Heart left ventricle (tissue), 16 donors: ENCODE results near the gene RPL5. TPM values are rescaled to one million over a fixed set of nuclear protein-coding genes. Genes with fewer than 3 reads are reported as not detected.

Experiments used
- ATAC-seq, 4 donors: fragments of 200-7000 bp; cut with Tn5 transposase; one replicate each; pipeline ENCODE4 v1.9.1; 2020 to 2022; ENCODE audit warnings: moderate library complexity in 4 of 4, mild to moderate bottlenecking in 3 of 4, moderate number of reproducible peaks in 1 of 4
- DNase-seq, 5 donors: peaks; one replicate each; pipeline ENCODE4 v3.0.0-alpha.2; 2020
- H3K27ac ChIP-seq, 12 donors: fragments of 200-600 bp; sonication (generic) in 4 of 12; one replicate each; pipeline versions ENCODE4 v1.5.0 to v1.8.0; 2016 to 2022; ENCODE audit warnings: mild to moderate bottlenecking in 2 of 12
- H3K27me3 ChIP-seq, 9 donors: fragments of 200-600 bp; sonication (generic) in 2 of 9; one replicate each; pipeline versions ENCODE4 v1.5.1 to v1.8.0; 2016 to 2022; ENCODE audit warnings: mild to moderate bottlenecking in 3 of 9
- H3K36me3 ChIP-seq, 9 donors: fragments of 200-600 bp; sonication (generic) in 2 of 9; one replicate each; pipeline versions ENCODE4 v1.5.0 to v1.8.0; 2018 to 2022; ENCODE audit warnings: mild to moderate bottlenecking in 2 of 9
- H3K4me1 ChIP-seq, 12 donors: fragments of 200-600 bp; sonication (generic) in 4 of 12; one replicate each; pipeline versions ENCODE4 v1.5.0 to v1.8.0; 2016 to 2022; ENCODE audit warnings: mild to moderate bottlenecking in 3 of 12
- H3K4me3 ChIP-seq, 12 donors: fragments of 200-600 bp; sonication (generic) in 4 of 12; one replicate each; pipeline versions ENCODE4 v1.5.0 to v1.8.0; 2017 to 2022; ENCODE audit warnings: mild to moderate bottlenecking in 9 of 12, moderate library complexity in 4 of 12
- H3K9me3 ChIP-seq, 12 donors: fragments of 200-600 bp; sonication (generic) in 4 of 12; one replicate each; pipeline versions ENCODE4 v1.5.0 to v1.8.0; 2016 to 2022; ENCODE audit warnings: mild to moderate bottlenecking in 1 of 12
- POLR2A ChIP-seq, 2 donors: fragments of 450-650 bp; IDR thresholded peaks; one replicate each; pipeline ENCODE4 v1.6.1; 2017; ENCODE audit warnings: antibody characterized with exemption in 2 of 2, mild to moderate bottlenecking in 2 of 2, moderate library complexity in 2 of 2
- WGBS, 4 donors: extraction: QIAGEN DNeasy Blood & Tissue Kit in 2 of 4; methylation state at CpG; one replicate each; pipeline versions ENCODE4 v1.1.5 to v1.1.7; 2013 to 2018; 5-methylcytosine and 5-hydroxymethylcytosine counted together
- intact Hi-C, 10 donors: fragments of 100-400 bp; cut with DNase I; formaldehyde crosslinking; loops; one replicate each; pipeline versions ENCODE4 v1.11.1 to v1.14.2; 2022
- polyA plus RNA-seq, 2 donors: library from polyadenylated mRNA; stranded (reverse); fragments of 200-250 nt; gene quantifications; one replicate each; pipeline ENCODE4 v1.2.3, GENCODE V29; 2013
- total RNA-seq, 9 donors: library from RNA; depleted of rRNA in 2 of 9; stranded (reverse); fragments of >200 nt in 2 of 9; fragmentation: NEBNext Ultra II Directional in 3 of 9; extraction: Animal tissue kit (Norgen Biotek cat#: 25700) in 3 of 9; gene quantifications; one replicate each; pipeline versions ENCODE4 v1.1.0 to v1.2.4, GENCODE V29; 2016 to 2023
- TF ChIP-seq, protein P1 (sequence below), 12 donors: fragments of 200-600 bp; sonication (generic) in 4 of 12; IDR thresholded peaks; one replicate each; pipeline versions ENCODE4 v1.5.0 to v1.8.0; 2018 to 2022; ENCODE audit warnings: antibody characterized with exemption in 12 of 12, mild to moderate bottlenecking in 5 of 12
- donor health status: ischemic (EF 13 %, LVEDD 7.1; RV severe dilation, severe dysfunction).
- donor health status: healthy with polysubstance abuse.
- donor health status: DM: no; HTN: yes; CAD: no.
- donor health status: DM: no; HTN: no; CAD: no.
- donor health status: ischemic (EF 25% LVEDD 6.9; RV normal size, moderate dysfunction).
- donor health status: ischemic (EF 25% LVEDD 5.7; RV mildly dilated, moderate dysfunction).
- donor health status: healthy.
- donor health status: DM: yes; HTN: yes; CAD: no.
- donor health status: ischemic (EF 35%, LVEDD 5.7; RV mildly dilated, moderate dysfunction).
- donor health status: nonischemic (EF 11% LVEDD 7.7; RV severe dilation, severe dysfunction).
- donor health status: DM: yes; HTN: yes; CAD: no.
- donor health status: PGD.
- donor health status: ischemic (EF 29% LVEDD 5.4; RV normal size, mild dysfunction).
- donor health status: nonischemic (EF 23%, LVEDD 6.1; RV moderate dilation, normal function).

Gene RPL5
- total and polyA plus RNA-seq, 11 donors = 463 to 1,711 (median 644) TPM

DNA sequence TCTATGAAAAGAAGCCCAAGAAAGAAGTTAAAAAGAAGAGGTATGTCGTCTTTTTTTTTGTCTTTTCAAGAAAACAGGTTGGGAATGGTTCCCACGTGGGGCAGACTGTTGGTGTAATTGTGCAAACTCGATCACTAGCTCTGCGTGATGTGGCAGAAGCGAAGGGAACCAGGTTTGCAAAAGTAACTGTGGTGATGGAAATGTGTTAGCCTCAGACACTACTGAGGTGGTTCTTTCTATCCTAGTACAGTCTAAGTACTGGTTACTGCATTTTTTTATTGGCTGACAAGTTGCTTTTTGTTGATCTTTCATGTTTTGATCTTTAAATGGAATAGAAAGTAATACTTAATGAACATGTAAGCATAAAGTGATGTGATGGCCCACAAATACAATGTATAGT lies 8.8 kb downstream of the RPL5 start:
- peaks cover 0 to 42% (median 20%) of the 10 kb centered on the region in 12 donors for H3K4me1 ChIP-seq
- WGBS, 4 donors = 66 to 76% (median 73%) methylated on average over 5 of the region's 5 CpGs
- DNase-seq = no peak
- no peaks in the 10 kb centered on the region for H3K9me3 ChIP-seq
- intact Hi-C loops = no loop called here
- no peak overlapping the region for H3K4me3 ChIP-seq
- no peaks in the 10 kb centered on the region for H3K27me3 ChIP-seq
- H3K27ac ChIP-seq = no peak overlapping the region
- TF ChIP-seq POLR2A (IDR thresholded peaks at IDR 0.05) = no peak
- TF ChIP-seq, protein P1, sequence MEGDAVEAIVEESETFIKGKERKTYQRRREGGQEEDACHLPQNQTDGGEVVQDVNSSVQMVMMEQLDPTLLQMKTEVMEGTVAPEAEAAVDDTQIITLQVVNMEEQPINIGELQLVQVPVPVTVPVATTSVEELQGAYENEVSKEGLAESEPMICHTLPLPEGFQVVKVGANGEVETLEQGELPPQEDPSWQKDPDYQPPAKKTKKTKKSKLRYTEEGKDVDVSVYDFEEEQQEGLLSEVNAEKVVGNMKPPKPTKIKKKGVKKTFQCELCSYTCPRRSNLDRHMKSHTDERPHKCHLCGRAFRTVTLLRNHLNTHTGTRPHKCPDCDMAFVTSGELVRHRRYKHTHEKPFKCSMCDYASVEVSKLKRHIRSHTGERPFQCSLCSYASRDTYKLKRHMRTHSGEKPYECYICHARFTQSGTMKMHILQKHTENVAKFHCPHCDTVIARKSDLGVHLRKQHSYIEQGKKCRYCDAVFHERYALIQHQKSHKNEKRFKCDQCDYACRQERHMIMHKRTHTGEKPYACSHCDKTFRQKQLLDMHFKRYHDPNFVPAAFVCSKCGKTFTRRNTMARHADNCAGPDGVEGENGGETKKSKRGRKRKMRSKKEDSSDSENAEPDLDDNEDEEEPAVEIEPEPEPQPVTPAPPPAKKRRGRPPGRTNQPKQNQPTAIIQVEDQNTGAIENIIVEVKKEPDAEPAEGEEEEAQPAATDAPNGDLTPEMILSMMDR (IDR thresholded peaks at IDR 0.05) = no peak
- peaks cover 0 to 91% (median 88%) of the 10 kb centered on the region in 9 donors for H3K36me3 ChIP-seq
- no peak for ATAC-seq

- Histone ChIP-seq H3K9me3 (no peaks in the 10 kb centered on the region), H3K4me3 (no peak overlapping the region), H3K27me3 (no peaks in the 10 kb centered on the region), H3K4me1 (peaks cover 0 to 30% (median 17%) of the 10 kb centered on the region in 12 donors), H3K27ac (no peak overlapping the region), H3K36me3 (peaks cover 0 to 81% (median 72%) of the 10 kb centered on the region in 9 donors)
- no peak for DNase-seq
- 87 to 91% (median 88%) methylated on average over 4 of the region's 4 CpGs for WGBS, 4 donors
- intact Hi-C loops = no loop called here
- TF ChIP-seq, protein P1 (IDR thresholded peaks at IDR 0.05) = no peak
- TF ChIP-seq POLR2A (IDR thresholded peaks at IDR 0.05) = no peak
- ATAC-seq = no peak
These were observed 10.5 kb downstream of the RPL5 start for GRCh38 chr1:92842082-92843045.

- Histone ChIP-seq H3K36me3 (peaks cover 0 to 75% (median 66%) of the 10 kb centered on the region in 9 donors), H3K9me3 (no peaks in the 10 kb centered on the region), H3K4me3 (no peak overlapping the region), H3K27me3 (no peaks in the 10 kb centered on the region), H3K4me1 (peaks cover 0 to 23% (median 12%) of the 10 kb centered on the region in 12 donors), H3K27ac (no peak overlapping the region)
- 33 to 50% (median 47%) methylated on average over 2 of the region's 2 CpGs for WGBS, 4 donors
- intact Hi-C loops = no loop called here
- no peak for ATAC-seq
- no peak for DNase-seq
- TF ChIP-seq, protein P1 (IDR thresholded peaks at IDR 0.05) = no peak
- no peak for TF ChIP-seq POLR2A (IDR thresholded peaks at IDR 0.05)
These were observed 11.2 kb downstream of the RPL5 start for GRCh38 chr1:92843046-92843423.
